Measurements from ENCODE around the gene OR51V1.

GRCh38 chr11:5229796-5230195, 29.3 kb upstream of the OR51V1 start:
- TF ChIP-seq CTCF (IDR thresholded peaks at IDR 0.05; ENCODE audit: low read length), result no peak
- TF ChIP-seq EZH2 (IDR thresholded peaks at IDR 0.05; ENCODE audit: borderline replicate concordance, low read length), result no peak
